22Rv1 (cell line): Measurements from ENCODE around the gene SHFL.

ENCODE experiments used
- ZFX ChIP-seq: fragments of 450-650 bp; IDR thresholded peaks from 2 replicates; pipeline ENCODE4 v1.6.1; 2017; ENCODE audit warnings: antibody characterized with exemption, borderline replicate concordance
- TF ChIP-seq, protein P1 (sequence below): fragments of 450-650 bp; IDR thresholded peaks from 2 replicates; pipeline ENCODE4 v1.5.1; 2017; ENCODE audit warnings: mild to moderate bottlenecking

DNA sequence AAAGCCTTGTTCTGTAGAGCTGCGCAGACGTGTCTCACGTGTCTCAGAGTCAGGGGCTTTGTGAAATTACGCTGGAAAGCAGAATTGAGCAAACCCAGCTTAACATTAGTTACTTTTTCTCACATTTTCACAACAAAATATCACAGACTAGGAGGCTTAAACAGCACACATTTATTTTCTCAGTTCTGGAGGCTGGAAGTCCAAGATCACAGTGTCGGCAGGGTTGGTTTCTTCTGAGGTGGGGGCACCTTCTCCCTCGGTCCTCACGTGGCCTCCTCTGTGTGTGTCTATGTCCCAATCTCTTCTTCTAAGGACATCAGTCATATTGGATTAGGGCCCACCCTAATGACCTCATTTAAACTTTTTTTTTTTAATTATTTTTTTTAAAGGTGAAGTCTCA, 38.3 kb downstream of the SHFL start:
- TF ChIP-seq, protein P1, sequence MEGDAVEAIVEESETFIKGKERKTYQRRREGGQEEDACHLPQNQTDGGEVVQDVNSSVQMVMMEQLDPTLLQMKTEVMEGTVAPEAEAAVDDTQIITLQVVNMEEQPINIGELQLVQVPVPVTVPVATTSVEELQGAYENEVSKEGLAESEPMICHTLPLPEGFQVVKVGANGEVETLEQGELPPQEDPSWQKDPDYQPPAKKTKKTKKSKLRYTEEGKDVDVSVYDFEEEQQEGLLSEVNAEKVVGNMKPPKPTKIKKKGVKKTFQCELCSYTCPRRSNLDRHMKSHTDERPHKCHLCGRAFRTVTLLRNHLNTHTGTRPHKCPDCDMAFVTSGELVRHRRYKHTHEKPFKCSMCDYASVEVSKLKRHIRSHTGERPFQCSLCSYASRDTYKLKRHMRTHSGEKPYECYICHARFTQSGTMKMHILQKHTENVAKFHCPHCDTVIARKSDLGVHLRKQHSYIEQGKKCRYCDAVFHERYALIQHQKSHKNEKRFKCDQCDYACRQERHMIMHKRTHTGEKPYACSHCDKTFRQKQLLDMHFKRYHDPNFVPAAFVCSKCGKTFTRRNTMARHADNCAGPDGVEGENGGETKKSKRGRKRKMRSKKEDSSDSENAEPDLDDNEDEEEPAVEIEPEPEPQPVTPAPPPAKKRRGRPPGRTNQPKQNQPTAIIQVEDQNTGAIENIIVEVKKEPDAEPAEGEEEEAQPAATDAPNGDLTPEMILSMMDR, result no peak
- TF ChIP-seq ZFX, result no peak
